Brain microvascular endothelial cell (primary cell): ENCODE results near the gene PARD3.

Experiments used
- DNase-seq: peaks from one replicate; pipeline ENCODE4 v3.0.0-alpha.2; 2020
- H3K27ac ChIP-seq: fragments of 250-450 bp; sonication (Bioruptor Pico); 2 replicates; pipeline ENCODE4 v1.5.1; 2020; ENCODE audit warnings: mild to moderate bottlenecking, moderate library complexity
- H3K27me3 ChIP-seq: fragments of 250-450 bp; sonication (Bioruptor Pico); replicated peaks from 2 replicates; pipeline ENCODE4 v1.5.1; 2020; ENCODE audit warnings: mild to moderate bottlenecking
- H3K36me3 ChIP-seq: fragments of 250-450 bp; sonication (Bioruptor Pico); replicated peaks from 2 replicates; pipeline ENCODE4 v1.5.1; 2020; ENCODE audit warnings: mild to moderate bottlenecking
- H3K4me3 ChIP-seq: 2 replicates; pipeline ENCODE4 v1.5.1; 2011; ENCODE audit warnings: low read depth, mild to moderate bottlenecking, control low read depth, low read length, moderate library complexity
- CTCF ChIP-seq: IDR thresholded peaks from 2 replicates; pipeline ENCODE4 v1.5.1; 2011; ENCODE audit warnings: low read depth, mild to moderate bottlenecking, moderate library complexity, low read length, control low read depth, inconsistent platforms; ENCODE audit errors: missing control alignments
- in situ Hi-C: cut with HindIII; loops from 2 replicates; pipeline ENCODE4 v1.10.0; 2017; ENCODE audit warnings: low sequenced_read_pairs, low pct_ligation_motif_present

Gene PARD3

GRCh38 chr10:34161777-34162370 is 653.2 kb downstream of the PARD3 start:
- in situ Hi-C loops, result no loop called here
- Histone ChIP-seq H3K27me3 (no peaks in the 10 kb centered on the region), H3K27ac (no peak overlapping the region), H3K36me3 (no peaks in the 10 kb centered on the region), H3K4me3 (no peak overlapping the region)
- no peak for TF ChIP-seq CTCF
- DNase-seq, result no peak

DNA sequence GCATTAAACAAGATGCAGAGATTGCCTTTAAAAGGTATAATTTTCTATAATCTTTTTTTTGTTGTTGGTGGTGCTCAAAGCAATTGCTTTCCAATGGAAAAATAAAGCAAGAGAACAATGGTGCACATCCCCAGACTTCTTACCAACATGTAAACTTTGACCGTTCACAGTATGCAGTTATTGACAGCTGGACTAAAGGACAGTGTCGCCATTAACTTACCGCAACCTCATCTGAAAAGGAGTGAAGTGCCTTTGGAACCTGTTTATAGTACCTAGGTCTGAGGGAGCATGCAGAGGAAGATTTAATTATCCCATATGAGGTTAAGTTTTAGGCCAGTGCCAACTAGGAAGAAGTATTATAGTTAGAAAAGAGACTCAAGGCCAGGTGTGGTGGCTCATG is 654.5 kb downstream of the PARD3 start:
- H3K4me3 ChIP-seq, result no peak overlapping the region

DNA sequence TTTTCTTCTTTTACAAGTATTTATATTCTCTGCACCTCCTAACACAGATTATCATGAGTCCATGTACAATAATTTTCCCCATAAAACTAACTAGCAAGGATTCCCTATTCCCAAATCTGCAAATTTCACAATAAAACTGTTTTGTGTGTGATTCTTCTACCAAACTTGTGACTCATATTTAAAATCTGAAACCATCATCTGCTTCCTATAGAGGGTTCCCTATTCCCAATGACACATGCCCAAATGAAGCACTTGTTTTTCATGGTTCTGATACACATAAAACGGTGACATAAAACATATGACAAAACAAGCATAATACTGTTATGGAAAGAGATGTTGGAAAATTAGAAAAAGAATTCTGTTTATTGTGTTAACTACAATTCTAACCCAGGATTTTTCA is 657.6 kb downstream of the PARD3 start:
- in situ Hi-C loops, result no loop called here
- Histone ChIP-seq H3K36me3 (no peaks in the 10 kb centered on the region), H3K27ac (no peak overlapping the region), H3K4me3 (no peak overlapping the region), H3K27me3 (no peaks in the 10 kb centered on the region)
- DNase-seq, result no peak
- no peak for TF ChIP-seq CTCF

More for the DNA sequence above, 654.5 kb downstream of the PARD3 start:
- no peaks in the 10 kb centered on the region for H3K27me3 ChIP-seq
- H3K36me3 ChIP-seq, result no peaks in the 10 kb centered on the region
- no peak for TF ChIP-seq CTCF
- in situ Hi-C loops, result no loop called here
- DNase-seq, result no peak
- no peak overlapping the region for H3K27ac ChIP-seq

- Histone ChIP-seq H3K27ac (no peak overlapping the region), H3K27me3 (no peaks in the 10 kb centered on the region), H3K36me3 (no peaks in the 10 kb centered on the region), H3K4me3 (no peak overlapping the region)
- peak; percentile 54 for TF ChIP-seq CTCF
- DNase-seq, result peak; percentile 61
- in situ Hi-C loops, result no loop called here
These were observed 658.2 kb downstream of the PARD3 start for GRCh38 chr10:34156781-34157425.

DNA sequence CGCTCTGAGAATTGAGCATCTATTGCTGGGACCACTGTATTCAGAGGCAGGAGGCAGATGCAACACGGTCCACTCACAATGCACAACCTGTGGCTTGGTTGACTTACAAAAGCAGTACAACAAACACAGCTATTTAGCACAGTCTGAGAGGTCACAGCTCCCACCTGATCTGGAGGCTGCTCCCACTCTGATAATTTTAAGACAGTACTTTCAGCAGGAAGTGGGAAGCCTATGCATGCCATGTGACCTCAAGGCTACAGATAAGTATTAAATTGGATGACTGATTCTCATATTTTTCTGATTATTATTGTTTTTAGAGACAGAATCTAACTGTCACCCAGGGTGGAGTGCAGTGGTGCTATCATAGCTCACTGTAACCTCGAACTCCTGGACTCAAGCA is 659.3 kb downstream of the PARD3 start:
- DNase-seq, result no peak
- Histone ChIP-seq H3K27ac (no peak overlapping the region), H3K36me3 (no peaks in the 10 kb centered on the region), H3K27me3 (no peaks in the 10 kb centered on the region), H3K4me3 (no peak overlapping the region)
- no peak for TF ChIP-seq CTCF
- in situ Hi-C loops, result no loop called here
